Esophagus squamous epithelium (tissue), 5 donors: ENCODE results near the gene AFF3. TPM values are rescaled to one million over a fixed set of nuclear protein-coding genes. Genes with fewer than 3 reads are reported as not detected.

Experiments
- DNase-seq: peaks from one replicate; lab custom pipeline; 2025; lab: John Stamatoyannopoulos, UW
- H3K27ac ChIP-seq, 4 donors: fragments of 200-600 bp; sonication (generic); one replicate each; pipeline ENCODE4 v1.5.1; 2016 to 2019; ENCODE audit warnings: mild to moderate bottlenecking in 1 of 4
- H3K27me3 ChIP-seq, 4 donors: fragments of 200-600 bp; sonication (generic); 1 replicate in 3 of 4; 2 replicates in 1 of 4; pipeline versions ENCODE4 v1.5.1 to v1.6.0; 2017 to 2021; ENCODE audit warnings: antibody characterized with exemption in 1 of 4
- H3K36me3 ChIP-seq, 3 donors: fragments of 200-600 bp; sonication (generic); one replicate each; pipeline ENCODE4 v1.5.1; 2016 to 2019
- H3K4me1 ChIP-seq, 3 donors: fragments of 200-600 bp; sonication (generic); one replicate each; pipeline ENCODE4 v1.5.1; 2017 to 2019
- H3K4me3 ChIP-seq, 4 donors: fragments of 200-600 bp; sonication (generic); 1 replicate in 3 of 4; 2 replicates in 1 of 4; pipeline ENCODE4 v1.5.1; 2016 to 2019; ENCODE audit warnings: mild to moderate bottlenecking in 2 of 4, moderate library complexity in 1 of 4
- H3K9me3 ChIP-seq, 3 donors: fragments of 200-600 bp; sonication (generic); one replicate each; pipeline ENCODE4 v1.5.1; 2016 to 2019
- CTCF ChIP-seq, 6 experiments: fragments of 450-650 bp in 4 of 6; fragments of 200-600 bp in 2 of 6; sonication (generic) in 2 of 6; IDR thresholded peaks; one replicate each; pipeline ENCODE4 v1.5.1; 2016 to 2019; ENCODE audit warnings: antibody characterized with exemption in 6 of 6, mild to moderate bottlenecking in 4 of 6, moderate library complexity in 4 of 6
- POLR2A ChIP-seq, 4 donors: fragments of 450-650 bp; IDR thresholded peaks; one replicate each; pipeline ENCODE4 v1.6.1; 2017; ENCODE audit warnings: antibody characterized with exemption in 4 of 4, mild to moderate bottlenecking in 4 of 4, moderate library complexity in 3 of 4
- WGBS, 2 donors: methylation state at CpG; one replicate each; pipeline ENCODE4 v1.1.5; 2018; 5-methylcytosine and 5-hydroxymethylcytosine counted together
- intact Hi-C: fragments of 100-400 bp; cut with DNase I; formaldehyde crosslinking; loops from one replicate; pipeline ENCODE4 v1.15.0; 2022
- total RNA-seq, 4 donors: library from RNA; depleted of rRNA; stranded (reverse); fragments of >200 nt; gene quantifications; one replicate each; pipeline ENCODE4 v1.1.0, GENCODE V29; 2016
- donor health status: DM: yes; HTN: yes; CAD: no.

The AFF3 gene
- total RNA-seq, 4 donors from 2014 or later: 1.2 to 9.7 (median 3.8) TPM

DNA sequence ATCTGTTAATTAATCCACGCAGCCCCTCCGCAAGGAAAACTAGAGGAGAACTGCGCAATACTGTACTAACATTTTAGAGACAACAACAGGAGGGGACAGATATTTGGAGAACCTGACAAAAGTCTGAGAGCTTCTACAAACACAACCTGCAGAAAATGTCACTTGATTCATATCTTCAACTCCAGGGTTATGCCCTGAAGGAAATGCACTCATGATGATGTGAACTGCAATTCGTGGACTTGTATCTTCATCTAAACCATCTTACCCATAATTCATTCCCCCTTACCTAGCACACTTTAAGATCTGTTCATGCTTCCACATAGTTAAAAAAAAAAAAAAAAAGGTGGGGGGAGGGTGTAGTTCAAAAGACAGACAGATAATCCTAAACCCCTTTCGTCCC, 75.5 kb downstream of the AFF3 start:
- Histone ChIP-seq H3K4me3 (no peak overlapping the region), H3K36me3 (no peaks in the 10 kb centered on the region), H3K4me1 (peaks cover 0 to 4% (median 3%) of the 10 kb centered on the region in 3 donors), H3K27me3 (no peaks in the 10 kb centered on the region), H3K9me3 (no peaks in the 10 kb centered on the region), H3K27ac (no peak overlapping the region)
- intact Hi-C loops: no loop called here
- TF ChIP-seq CTCF (IDR thresholded peaks at IDR 0.05) (no peak), POLR2A (IDR thresholded peaks at IDR 0.05) (no peak)
- 73 to 75% methylated on average over 5 of the region's 5 CpGs for WGBS, 2 donors
- no peak for DNase-seq

DNA sequence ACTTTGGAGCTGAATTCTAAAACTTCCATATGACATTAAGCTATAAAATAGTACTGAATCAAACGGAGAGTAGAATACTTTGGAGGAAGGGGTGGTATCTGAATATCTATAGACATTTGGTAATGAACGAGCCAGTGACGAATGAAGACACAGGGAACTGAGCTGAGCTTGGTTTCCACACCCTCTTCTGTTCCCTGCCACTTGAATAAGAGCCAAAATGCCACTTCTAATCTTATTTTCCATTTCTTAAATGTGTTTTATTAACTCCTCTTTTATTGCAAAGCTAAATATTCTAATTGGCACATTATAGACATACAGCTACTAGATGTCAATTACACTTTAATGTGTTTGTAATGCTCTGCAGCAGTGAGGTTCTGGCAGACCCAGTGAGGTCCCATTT, 76.1 kb downstream of the AFF3 start:
- H3K27me3 ChIP-seq: no peaks in the 10 kb centered on the region
- H3K4me1 ChIP-seq: peaks cover 0 to 4% (median 3%) of the 10 kb centered on the region in 3 donors
- H3K9me3 ChIP-seq: no peaks in the 10 kb centered on the region
- no peak for DNase-seq
- no peak overlapping the region for H3K27ac ChIP-seq
- H3K4me3 ChIP-seq: no peak overlapping the region
- no peaks in the 10 kb centered on the region for H3K36me3 ChIP-seq
- TF ChIP-seq CTCF (IDR thresholded peaks at IDR 0.05): no peak
- intact Hi-C loops: no loop called here
- 37% methylated on average over 3 of the region's 3 CpGs for WGBS, 2 donors

DNA sequence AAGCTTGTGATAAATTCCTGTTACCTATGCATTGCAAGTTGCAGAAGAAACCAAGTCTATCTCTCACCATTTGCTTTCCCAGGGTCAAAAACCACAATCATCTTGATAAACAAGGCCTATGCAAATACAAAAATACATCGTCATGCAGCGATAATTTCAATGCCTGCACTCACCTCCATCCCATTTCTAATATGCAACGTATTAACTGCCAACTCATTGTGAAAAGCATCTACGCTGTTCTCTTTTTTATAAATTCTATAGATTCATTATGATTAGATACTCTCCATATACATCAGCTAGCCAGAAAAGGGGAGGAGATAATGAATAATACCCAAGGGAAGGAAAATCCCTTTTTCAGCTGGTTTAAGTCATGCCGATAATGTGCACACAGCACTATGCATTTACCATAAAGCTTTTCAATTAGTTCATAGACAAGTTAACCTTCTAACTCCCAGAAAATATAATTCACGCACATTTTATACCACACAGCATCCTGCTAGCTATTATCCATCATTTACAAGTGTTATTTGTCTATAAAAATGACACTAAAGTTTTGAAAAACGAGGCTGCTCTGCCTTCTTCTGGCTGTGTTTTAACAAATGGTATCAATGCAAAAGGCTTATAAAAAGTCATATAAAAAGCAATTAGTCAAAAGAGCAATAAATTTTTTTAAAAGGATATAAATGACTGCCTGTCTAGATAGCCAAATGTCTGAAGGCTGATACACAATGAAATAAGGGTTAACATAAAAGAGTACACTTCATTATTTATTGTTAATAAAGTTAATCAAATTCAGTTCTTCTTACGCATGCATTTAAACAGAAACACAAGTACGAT, 77.6 kb downstream of the AFF3 start:
- Histone ChIP-seq H3K27ac (no peak overlapping the region), H3K4me3 (no peak overlapping the region), H3K36me3 (no peaks in the 10 kb centered on the region), H3K27me3 (no peaks in the 10 kb centered on the region), H3K4me1 (peaks cover 0 to 2% (median 0%) of the 10 kb centered on the region in 3 donors), H3K9me3 (no peaks in the 10 kb centered on the region)
- intact Hi-C loops: no loop called here
- TF ChIP-seq POLR2A (IDR thresholded peaks at IDR 0.05): no peak
- TF ChIP-seq CTCF (IDR thresholded peaks at IDR 0.05): no peak
- 57 to 73% methylated on average over 9 of the region's 9 CpGs for WGBS, 2 donors
- DNase-seq: no peak

DNA sequence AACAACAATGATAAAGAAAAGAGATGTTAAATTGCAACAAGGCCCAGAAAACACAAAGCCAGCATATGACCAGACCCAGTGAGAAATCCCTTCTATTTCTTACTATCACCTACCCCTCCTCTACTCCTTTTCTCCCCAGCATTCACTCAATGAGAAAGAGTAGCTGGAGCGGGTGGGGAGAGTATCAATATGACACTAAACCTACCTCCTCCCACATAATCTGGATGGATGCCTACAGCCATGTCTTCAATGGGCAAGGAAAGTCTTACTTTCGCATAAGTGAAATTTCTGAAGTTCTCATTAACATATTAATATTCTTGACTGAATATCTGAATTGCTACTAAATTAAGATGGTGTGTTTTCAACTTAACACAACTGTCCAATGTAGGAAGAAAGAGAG, 78.2 kb downstream of the AFF3 start:
- no peak overlapping the region for H3K4me3 ChIP-seq
- 81 to 83% methylated on average over 2 of the region's 2 CpGs for WGBS, 2 donors
- no peaks in the 10 kb centered on the region for H3K9me3 ChIP-seq
- no peak for TF ChIP-seq CTCF (IDR thresholded peaks at IDR 0.05)
- TF ChIP-seq POLR2A (IDR thresholded peaks at IDR 0.05): no peak
- no peaks in the 10 kb centered on the region for H3K27me3 ChIP-seq
- no peak overlapping the region for H3K27ac ChIP-seq
- no peaks in the 10 kb centered on the region for H3K4me1 ChIP-seq
- intact Hi-C loops: no loop called here
- no peaks in the 10 kb centered on the region for H3K36me3 ChIP-seq
- DNase-seq: no peak

DNA sequence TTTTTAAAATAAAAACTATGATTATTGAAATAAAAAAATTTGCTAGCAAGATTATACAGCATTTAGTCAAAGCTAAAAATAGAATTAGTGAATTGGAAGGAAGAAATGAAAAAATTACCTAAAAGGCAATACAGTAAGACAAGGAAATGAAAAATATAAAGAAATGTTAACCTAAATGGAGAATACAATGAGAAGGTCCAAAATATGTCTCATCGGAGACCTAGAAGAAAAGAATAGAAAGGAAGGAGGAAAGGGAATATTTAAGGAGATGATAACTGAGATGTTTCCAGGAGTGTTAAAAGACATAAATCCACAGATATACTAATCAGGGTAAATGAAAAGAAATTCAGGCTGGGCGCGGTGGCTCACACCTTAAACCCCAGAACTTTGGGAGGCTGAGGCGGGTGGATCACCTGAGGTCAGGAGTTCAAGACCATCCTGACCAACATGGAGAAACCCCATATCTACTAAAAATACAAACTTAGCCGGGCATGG, 78.9 kb downstream of the AFF3 start:
- WGBS, 2 donors: 93 to 97% methylated on average over 5 of the region's 5 CpGs
- DNase-seq: no peak
- TF ChIP-seq CTCF (IDR thresholded peaks at IDR 0.05) (no peak), POLR2A (IDR thresholded peaks at IDR 0.05) (no peak)
- intact Hi-C loops: no loop called here
- H3K36me3 ChIP-seq: no peaks in the 10 kb centered on the region
- H3K4me1 ChIP-seq: no peaks in the 10 kb centered on the region
- no peaks in the 10 kb centered on the region for H3K27me3 ChIP-seq
- H3K27ac ChIP-seq: no peak overlapping the region
- no peaks in the 10 kb centered on the region for H3K9me3 ChIP-seq
- no peak overlapping the region for H3K4me3 ChIP-seq
